Type B pancreatic cell (in vitro differentiated cells): ENCODE results near the gene KIF5A. TPM values are rescaled to one million over a fixed set of nuclear protein-coding genes. Genes with fewer than 3 reads are reported as not detected.

Experiments used
- DNase-seq: peaks from one replicate; pipeline ENCODE4 v3.0.0; 2021; ENCODE audit warnings: mixed read lengths; ENCODE audit not compliant: unreplicated experiment; ENCODE audit errors: extremely low spot score
- H3K27ac Mint-ChIP-seq: 2 replicates; pipeline ENCODE4 v1.8.0; 2021; ENCODE audit warnings: mild to moderate bottlenecking, mixed read lengths
- H3K27me3 Mint-ChIP-seq: 2 replicates; pipeline ENCODE4 v1.8.0; 2021; ENCODE audit warnings: mixed read lengths
- H3K36me3 Mint-ChIP-seq: 2 replicates; pipeline ENCODE4 v1.8.0; 2021; ENCODE audit warnings: mixed read lengths
- H3K4me1 Mint-ChIP-seq: one replicate; pipeline ENCODE4 v1.8.0; 2021; ENCODE audit warnings: mixed read lengths; ENCODE audit not compliant: unreplicated experiment
- H3K4me3 Mint-ChIP-seq: 2 replicates; pipeline ENCODE4 v1.8.0; 2021; ENCODE audit warnings: mild to moderate bottlenecking, mixed read lengths
- H3K9me3 Mint-ChIP-seq: 2 replicates; pipeline ENCODE4 v1.8.0; 2021; ENCODE audit warnings: mixed read lengths
- total RNA-seq: library from RNA; stranded (reverse); gene quantifications from 2 replicates; pipeline ENCODE4 v1.2.1, GENCODE V29; 2021; ENCODE audit warnings: low replicate concordance
- TF ChIP-seq, protein P1 (sequence below): fragments of 200-600 bp; sonication (generic); conservative IDR thresholded peaks from 2 replicates; pipeline ENCODE4 v1.5.0; 2021; ENCODE audit warnings: antibody characterized with exemption, mild to moderate bottlenecking

The KIF5A gene
- total RNA-seq, 1 donor from 2014 or later, result 4.4 TPM

- Mint-ChIP-seq H3K27me3 (peaks cover 97% of the 10 kb centered on the region), H3K4me3 (peak overlapping the region; percentile 71), H3K27ac (no peak overlapping the region), H3K9me3 (no peaks in the 10 kb centered on the region), H3K4me1 (peaks cover 15% of the 10 kb centered on the region), H3K36me3 (peaks cover 12% of the 10 kb centered on the region)
- no peak for DNase-seq
- TF ChIP-seq, protein P1, sequence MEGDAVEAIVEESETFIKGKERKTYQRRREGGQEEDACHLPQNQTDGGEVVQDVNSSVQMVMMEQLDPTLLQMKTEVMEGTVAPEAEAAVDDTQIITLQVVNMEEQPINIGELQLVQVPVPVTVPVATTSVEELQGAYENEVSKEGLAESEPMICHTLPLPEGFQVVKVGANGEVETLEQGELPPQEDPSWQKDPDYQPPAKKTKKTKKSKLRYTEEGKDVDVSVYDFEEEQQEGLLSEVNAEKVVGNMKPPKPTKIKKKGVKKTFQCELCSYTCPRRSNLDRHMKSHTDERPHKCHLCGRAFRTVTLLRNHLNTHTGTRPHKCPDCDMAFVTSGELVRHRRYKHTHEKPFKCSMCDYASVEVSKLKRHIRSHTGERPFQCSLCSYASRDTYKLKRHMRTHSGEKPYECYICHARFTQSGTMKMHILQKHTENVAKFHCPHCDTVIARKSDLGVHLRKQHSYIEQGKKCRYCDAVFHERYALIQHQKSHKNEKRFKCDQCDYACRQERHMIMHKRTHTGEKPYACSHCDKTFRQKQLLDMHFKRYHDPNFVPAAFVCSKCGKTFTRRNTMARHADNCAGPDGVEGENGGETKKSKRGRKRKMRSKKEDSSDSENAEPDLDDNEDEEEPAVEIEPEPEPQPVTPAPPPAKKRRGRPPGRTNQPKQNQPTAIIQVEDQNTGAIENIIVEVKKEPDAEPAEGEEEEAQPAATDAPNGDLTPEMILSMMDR, result no peak
These were observed 72.7 kb downstream of the KIF5A start for GRCh38 chr12:57622293-57623245.

DNA sequence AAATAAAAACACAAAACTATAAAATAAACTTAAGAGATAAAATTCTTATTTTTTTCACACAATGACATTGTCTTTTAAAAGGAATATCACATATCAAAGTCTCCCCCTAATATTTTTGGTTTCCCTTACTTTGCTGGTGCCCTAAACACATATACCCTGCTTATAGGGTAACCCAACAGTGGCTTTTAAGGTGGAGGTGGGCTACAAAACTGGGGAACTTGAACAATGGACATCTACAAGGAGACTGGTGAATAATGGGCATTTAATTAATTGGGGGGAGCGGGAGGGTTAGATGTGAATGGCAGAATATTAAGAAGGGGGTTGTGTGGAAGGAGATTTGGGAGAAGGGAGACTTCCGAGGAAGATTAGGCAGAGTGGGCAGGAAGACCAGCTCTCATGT, 73.5 kb downstream of the KIF5A start:
- no peak overlapping the region for H3K4me3 Mint-ChIP-seq
- TF ChIP-seq, protein P1, result no peak
- H3K27me3 Mint-ChIP-seq, result peaks cover 96% of the 10 kb centered on the region
- DNase-seq, result no peak
- peaks cover 9% of the 10 kb centered on the region for H3K36me3 Mint-ChIP-seq
- no peaks in the 10 kb centered on the region for H3K9me3 Mint-ChIP-seq
- peaks cover 15% of the 10 kb centered on the region for H3K4me1 Mint-ChIP-seq
- H3K27ac Mint-ChIP-seq, result no peak overlapping the region

GRCh38 chr12:57623811-57624390, 74.1 kb downstream of the KIF5A start:
- H3K27ac Mint-ChIP-seq, result no peak overlapping the region
- H3K4me3 Mint-ChIP-seq, result peak overlapping the region; percentile 7
- TF ChIP-seq, protein P1, result no peak
- H3K4me1 Mint-ChIP-seq, result peaks cover 13% of the 10 kb centered on the region
- no peaks in the 10 kb centered on the region for H3K9me3 Mint-ChIP-seq
- H3K36me3 Mint-ChIP-seq, result peaks cover 7% of the 10 kb centered on the region
- H3K27me3 Mint-ChIP-seq, result peaks cover 96% of the 10 kb centered on the region
- no peak for DNase-seq

GRCh38 chr12:57624441-57625220, 74.8 kb downstream of the KIF5A start:
- peaks cover 9% of the 10 kb centered on the region for H3K4me1 Mint-ChIP-seq
- peaks cover 3% of the 10 kb centered on the region for H3K36me3 Mint-ChIP-seq
- peaks cover 96% of the 10 kb centered on the region for H3K27me3 Mint-ChIP-seq
- H3K4me3 Mint-ChIP-seq, result peak overlapping the region; percentile 7
- H3K9me3 Mint-ChIP-seq, result no peaks in the 10 kb centered on the region
- no peak overlapping the region for H3K27ac Mint-ChIP-seq
- TF ChIP-seq, protein P1, result no peak
- DNase-seq, result no peak

GRCh38 chr12:57625261-57626032, 75.6 kb downstream of the KIF5A start:
- H3K36me3 Mint-ChIP-seq, result peaks cover 3% of the 10 kb centered on the region
- TF ChIP-seq, protein P1, result no peak
- no peaks in the 10 kb centered on the region for H3K9me3 Mint-ChIP-seq
- DNase-seq, result no peak
- H3K4me1 Mint-ChIP-seq, result peaks cover 9% of the 10 kb centered on the region
- H3K27ac Mint-ChIP-seq, result no peak overlapping the region
- no peak overlapping the region for H3K4me3 Mint-ChIP-seq
- peaks cover 96% of the 10 kb centered on the region for H3K27me3 Mint-ChIP-seq
